Measurements from ENCODE around the gene GPLD1. TPM values are rescaled to one million over a fixed set of nuclear protein-coding genes. Genes with fewer than 3 reads are reported as not detected.

The GPLD1 gene
- total and polyA plus RNA-seq, 4 donors: 15.5 to 62.0 (median 22.2) TPM

GRCh38 chr6:24490948-24491347 lies 1.6 kb upstream of the GPLD1 start:
- no peak for DNase-seq (ENCODE audit: low spot score)
- Histone ChIP-seq H3K27ac (ENCODE audit: low read depth in 1 of 2, low read length in 2 of 2) (no peak overlapping the region), H3K9me3 (ENCODE audit: control insufficient read depth in 4 of 4, low read length in 3 of 4) (no peaks in the 10 kb centered on the region), H3K4me1 (ENCODE audit: control insufficient read depth in 4 of 4, insufficient read depth in 4 of 4, low read length in 3 of 4) (peaks cover 6 to 45% (median 30%) of the 10 kb centered on the region in 4 donors), H3K9ac (ENCODE audit: low read depth in 1 of 2, low read length in 2 of 2) (no peak overlapping the region), H3K27me3 (ENCODE audit: control insufficient read depth in 4 of 4, insufficient read depth in 4 of 4, low read length in 3 of 4) (no peaks in the 10 kb centered on the region), H3K36me3 (ENCODE audit: control insufficient read depth in 4 of 4, insufficient read depth in 3 of 4, low read depth in 1 of 4, low read length in 3 of 4) (no peaks in the 10 kb centered on the region), H3K4me3 (ENCODE audit: low read depth in 1 of 3, low read length in 3 of 3) (no peak overlapping the region)
- TF ChIP-seq FOXA2 (IDR thresholded peaks at IDR 0.05): no peak
- TF ChIP-seq HNF4A (conservative IDR thresholded peaks at IDR 0.05): peak in 1 of 2 donors; percentile 14
- no peak for TF ChIP-seq EGR1 (IDR thresholded peaks at IDR 0.05; ENCODE audit: low read depth in 2 of 2)
- TF ChIP-seq ZBTB33 (IDR thresholded peaks at IDR 0.05): no peak
- TF ChIP-seq RXRA (IDR thresholded peaks at IDR 0.05): no peak
- no peak for TF ChIP-seq MAX (IDR thresholded peaks at IDR 0.05)
- TF ChIP-seq HNF4G (IDR thresholded peaks at IDR 0.05): no peak
- WGBS: 68% methylated on average over 4 of the region's 4 CpGs

- Histone ChIP-seq H3K36me3 (ENCODE audit: control insufficient read depth in 4 of 4, insufficient read depth in 3 of 4, low read depth in 1 of 4, low read length in 3 of 4) (peaks cover 0 to 1% (median under 1%) of the 10 kb centered on the region in 4 donors), H3K4me1 (ENCODE audit: control insufficient read depth in 4 of 4, insufficient read depth in 4 of 4, low read length in 3 of 4) (peaks cover 6 to 39% (median 26%) of the 10 kb centered on the region in 4 donors), H3K27me3 (ENCODE audit: control insufficient read depth in 4 of 4, insufficient read depth in 4 of 4, low read length in 3 of 4) (no peaks in the 10 kb centered on the region), H3K9me3 (ENCODE audit: control insufficient read depth in 4 of 4, low read length in 3 of 4) (no peaks in the 10 kb centered on the region), H3K27ac (ENCODE audit: low read depth in 1 of 2, low read length in 2 of 2) (peak overlapping the region; percentile 82), H3K9ac (ENCODE audit: low read depth in 1 of 2, low read length in 2 of 2) (peak overlapping the region in 1 of 2 donors; percentile 33), H3K4me3 (ENCODE audit: low read depth in 1 of 3, low read length in 3 of 3) (peak overlapping the region in 1 of 3 donors; percentile 55)
- no peak for DNase-seq (ENCODE audit: low spot score)
- TF ChIP-seq JUND (IDR thresholded peaks at IDR 0.05): peak in 1 of 2 donors; percentile 9
- TF ChIP-seq YY1 (IDR thresholded peaks at IDR 0.05): peak; percentile 16
- peak; percentile 59 for TF ChIP-seq SP1 (IDR thresholded peaks at IDR 0.05)
- TF ChIP-seq TAF1 (conservative IDR thresholded peaks at IDR 0.05): no peak
- TF ChIP-seq CTCF (IDR thresholded peaks at IDR 0.05; ENCODE audit: low read depth, low read length, missing input control): no peak
- TF ChIP-seq ZBTB33 (IDR thresholded peaks at IDR 0.05): no peak
- TF ChIP-seq RXRA (IDR thresholded peaks at IDR 0.05): no peak
- TF ChIP-seq HNF4A (conservative IDR thresholded peaks at IDR 0.05): peak; percentile 31 to 32
- TF ChIP-seq HNF4G (IDR thresholded peaks at IDR 0.05): peak; percentile 8
- 41% methylated on average over 2 of the region's 2 CpGs for WGBS
Measured at GRCh38 chr6:24489881-24490280, 503 bp upstream of the GPLD1 start.
